Peyer's patch (tissue), 4 donors: ENCODE data around the gene IQCK.

Experiments
- POLR2A ChIP-seq, 2 donors: fragments of 450-650 bp; IDR thresholded peaks; one replicate each; pipeline ENCODE4 v1.5.1; 2017; ENCODE audit warnings: antibody characterized with exemption in 2 of 2, mild to moderate bottlenecking in 2 of 2, moderate library complexity in 2 of 2
- TF ChIP-seq, protein P1 (sequence below), 6 experiments: fragments of 450-650 bp in 4 of 6; fragments of 200-600 bp in 2 of 6; sonication (generic) in 1 of 6; IDR thresholded peaks; one replicate each; pipeline ENCODE4 v1.5.1; 2017 to 2019; ENCODE audit warnings: antibody characterized with exemption in 6 of 6, mild to moderate bottlenecking in 3 of 6, moderate library complexity in 1 of 6

DNA sequence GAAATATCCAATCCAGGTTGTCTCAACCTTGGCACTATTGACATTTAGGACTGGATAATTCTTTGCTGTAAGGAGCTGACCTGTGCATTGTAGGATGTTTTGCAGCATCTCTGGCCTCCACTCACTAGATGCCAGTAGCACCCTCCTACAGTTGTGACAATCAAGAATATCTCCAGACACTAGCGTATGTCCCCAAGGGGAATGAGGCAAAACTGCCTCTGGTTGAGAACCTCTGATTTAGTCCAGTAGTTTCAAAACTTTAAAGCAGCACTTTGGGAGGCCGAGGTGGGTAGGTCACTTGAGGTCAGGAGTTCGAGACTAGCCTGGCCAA lies 48.4 kb downstream of the IQCK start:
- TF ChIP-seq, protein P1, sequence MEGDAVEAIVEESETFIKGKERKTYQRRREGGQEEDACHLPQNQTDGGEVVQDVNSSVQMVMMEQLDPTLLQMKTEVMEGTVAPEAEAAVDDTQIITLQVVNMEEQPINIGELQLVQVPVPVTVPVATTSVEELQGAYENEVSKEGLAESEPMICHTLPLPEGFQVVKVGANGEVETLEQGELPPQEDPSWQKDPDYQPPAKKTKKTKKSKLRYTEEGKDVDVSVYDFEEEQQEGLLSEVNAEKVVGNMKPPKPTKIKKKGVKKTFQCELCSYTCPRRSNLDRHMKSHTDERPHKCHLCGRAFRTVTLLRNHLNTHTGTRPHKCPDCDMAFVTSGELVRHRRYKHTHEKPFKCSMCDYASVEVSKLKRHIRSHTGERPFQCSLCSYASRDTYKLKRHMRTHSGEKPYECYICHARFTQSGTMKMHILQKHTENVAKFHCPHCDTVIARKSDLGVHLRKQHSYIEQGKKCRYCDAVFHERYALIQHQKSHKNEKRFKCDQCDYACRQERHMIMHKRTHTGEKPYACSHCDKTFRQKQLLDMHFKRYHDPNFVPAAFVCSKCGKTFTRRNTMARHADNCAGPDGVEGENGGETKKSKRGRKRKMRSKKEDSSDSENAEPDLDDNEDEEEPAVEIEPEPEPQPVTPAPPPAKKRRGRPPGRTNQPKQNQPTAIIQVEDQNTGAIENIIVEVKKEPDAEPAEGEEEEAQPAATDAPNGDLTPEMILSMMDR (IDR thresholded peaks at IDR 0.05): no peak
- TF ChIP-seq POLR2A (IDR thresholded peaks at IDR 0.05): no peak
